Activated T-cell treated with anti-CD3 and anti-CD28 coated beads, Interleukin-2, amount 50 U/mL, for 24 hours (primary cell): ENCODE results near the gene MCM6.
"Not testable (repeated sequence)": the region's sequence is repeated elsewhere in the genome, so short reads cannot be mapped to it uniquely, and the experiment has no call there.

Source experiments
- DNase-seq: peaks from one replicate; pipeline ENCODE4 v3.0.0-alpha.2; 2020
- H3K27ac Mint-ChIP-seq: 2 replicates; pipeline ENCODE4 v1.8.0; 2020; ENCODE audit warnings: mild to moderate bottlenecking, mixed read lengths
- H3K27me3 Mint-ChIP-seq: 2 replicates; pipeline ENCODE4 v1.8.0; 2020; ENCODE audit warnings: mixed read lengths
- H3K36me3 Mint-ChIP-seq: 2 replicates; pipeline ENCODE4 v1.8.0; 2020; ENCODE audit warnings: low read depth, mixed read lengths
- H3K4me1 Mint-ChIP-seq: 2 replicates; pipeline ENCODE4 v1.8.0; 2020; ENCODE audit warnings: low read depth, mixed read lengths
- H3K4me3 Mint-ChIP-seq: 2 replicates; pipeline ENCODE4 v1.8.0; 2020; ENCODE audit warnings: mild to moderate bottlenecking, moderate library complexity, mixed read lengths
- H3K9me3 Mint-ChIP-seq: 2 replicates; pipeline ENCODE4 v1.8.0; 2020; ENCODE audit warnings: mixed read lengths

Gene MCM6

DNA sequence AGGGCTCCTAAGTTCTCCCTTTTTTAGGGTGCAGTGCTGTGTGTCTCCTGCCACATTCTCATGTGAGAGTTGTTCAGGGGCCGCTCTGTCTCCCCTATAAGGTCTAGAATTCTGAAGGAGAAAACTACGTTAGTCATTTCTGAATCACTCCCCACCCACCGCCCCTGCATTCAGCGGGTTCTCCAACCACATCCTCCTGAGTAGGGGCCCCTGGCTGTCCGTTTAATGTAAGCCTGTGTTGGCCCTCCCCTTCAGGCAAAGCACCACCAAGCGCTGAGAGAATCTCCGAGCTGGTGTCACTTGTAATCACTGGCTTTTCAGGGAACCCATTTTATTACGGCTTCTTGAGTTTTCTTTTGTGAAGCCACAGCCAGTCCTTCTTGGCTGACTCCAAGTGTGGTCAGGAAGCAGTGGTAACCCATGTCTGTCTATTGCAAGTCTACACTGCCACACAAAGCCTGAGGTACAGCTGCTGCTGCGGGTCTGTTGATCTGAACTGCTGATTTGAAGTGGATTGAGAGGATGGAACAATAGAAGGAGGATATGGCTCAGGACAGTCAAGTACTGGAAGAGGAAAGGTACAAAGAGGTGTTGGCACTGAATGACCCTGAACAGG, 56.1 kb downstream of the MCM6 start:
- Mint-ChIP-seq H3K9me3 (peaks cover 13% of the 10 kb centered on the region), H3K4me3 (peak overlapping the region; percentile 72), H3K27ac (peak overlapping the region; percentile 80), H3K36me3 (peaks cover 23% of the 10 kb centered on the region), H3K4me1 (peaks cover 64% of the 10 kb centered on the region), H3K27me3 (no peaks in the 10 kb centered on the region)
- DNase-seq, result peak; percentile 84

DNA sequence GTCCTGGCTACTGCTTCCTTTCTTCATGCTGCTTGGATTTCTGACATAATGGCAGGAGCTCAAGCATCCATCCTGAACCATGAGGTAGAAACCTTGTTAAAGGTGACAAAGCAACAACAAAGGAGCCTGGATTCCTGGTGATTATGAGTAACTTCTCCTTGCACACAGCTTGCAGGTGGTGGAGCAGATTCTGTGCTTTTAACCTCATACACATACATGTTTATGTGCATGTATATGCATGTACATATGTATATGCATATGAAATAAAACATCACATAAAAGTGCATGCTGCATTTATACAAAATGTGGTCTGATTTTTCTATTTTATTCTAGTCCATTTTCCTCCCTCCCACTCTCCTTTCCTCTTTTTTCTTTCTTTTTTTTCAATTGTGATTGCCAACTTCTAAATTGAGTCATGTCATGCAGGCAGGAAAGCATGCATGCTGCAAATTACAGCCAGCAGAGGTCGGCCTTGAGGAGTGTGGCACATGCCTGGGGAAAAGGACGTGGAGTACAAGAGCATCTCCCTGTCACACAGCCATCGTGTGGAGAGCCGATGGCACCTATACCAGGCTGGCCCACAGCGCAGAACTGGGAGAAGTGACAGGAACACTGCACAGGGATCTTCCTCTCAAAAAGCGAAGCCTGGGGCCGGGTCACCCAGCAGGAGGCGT, 57.2 kb downstream of the MCM6 start:
- Mint-ChIP-seq H3K27me3 (no peaks in the 10 kb centered on the region), H3K4me3 (no peak overlapping the region), H3K9me3 (peaks cover 13% of the 10 kb centered on the region), H3K36me3 (peaks cover 23% of the 10 kb centered on the region), H3K27ac (peak overlapping the region; percentile 80), H3K4me1 (peaks cover 68% of the 10 kb centered on the region)
- DNase-seq, result peak; percentile 64

DNA sequence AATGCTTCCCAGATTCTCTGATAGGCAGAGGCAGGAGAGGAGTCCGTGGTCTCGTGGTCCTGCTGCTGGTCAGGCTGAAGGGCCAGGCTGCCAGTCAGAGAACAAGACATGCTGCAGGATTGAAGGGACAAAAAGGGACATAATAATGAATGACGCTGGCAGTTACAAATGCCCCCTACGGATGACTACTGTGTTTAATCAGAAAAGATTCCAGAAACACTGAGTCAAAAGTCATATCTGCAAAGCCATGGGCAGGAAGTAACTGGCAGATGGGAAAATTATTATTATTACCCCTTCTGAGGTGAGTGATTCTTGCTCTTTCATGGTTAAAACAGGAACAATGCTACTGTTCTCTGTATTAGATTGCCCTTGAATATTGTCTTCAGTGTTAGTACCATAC, 58.3 kb downstream of the MCM6 start:
- Mint-ChIP-seq H3K4me1 (peaks cover 60% of the 10 kb centered on the region), H3K36me3 (peaks cover 14% of the 10 kb centered on the region), H3K27me3 (no peaks in the 10 kb centered on the region), H3K27ac (no peak overlapping the region), H3K9me3 (peaks cover 11% of the 10 kb centered on the region), H3K4me3 (no peak overlapping the region)
- DNase-seq, result no peak

DNA sequence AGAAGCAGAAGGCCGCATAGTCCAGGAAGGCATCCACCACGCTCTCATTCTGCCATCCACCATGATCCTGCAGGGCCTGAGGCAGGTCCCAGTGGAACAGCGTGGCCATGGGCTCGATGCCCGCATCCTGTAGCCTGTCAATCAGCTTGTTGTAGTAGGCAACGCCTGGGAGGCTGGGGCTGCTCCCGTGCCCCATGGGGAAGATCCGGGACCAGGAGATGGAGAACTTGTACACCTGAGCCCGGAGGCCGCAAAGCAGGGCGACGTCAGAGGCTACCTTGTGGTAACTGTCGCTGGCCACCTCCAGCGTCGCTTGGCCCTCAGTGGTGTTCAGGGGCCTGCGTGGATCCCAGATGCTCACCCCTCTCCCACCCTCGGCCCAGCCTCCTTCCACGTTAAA, 58.8 kb downstream of the MCM6 start:
- H3K36me3 Mint-ChIP-seq, result peaks cover 9% of the 10 kb centered on the region
- no peaks in the 10 kb centered on the region for H3K27me3 Mint-ChIP-seq
- peaks cover 7% of the 10 kb centered on the region for H3K9me3 Mint-ChIP-seq
- H3K4me1 Mint-ChIP-seq, result peaks cover 60% of the 10 kb centered on the region
- no peak overlapping the region for H3K4me3 Mint-ChIP-seq
- H3K27ac Mint-ChIP-seq, result no peak overlapping the region
- peak; percentile 16 for DNase-seq

GRCh38 chr2:135815269-135815668, 61.0 kb downstream of the MCM6 start:
- H3K27me3 Mint-ChIP-seq, result no peaks in the 10 kb centered on the region
- H3K36me3 Mint-ChIP-seq, result no peaks in the 10 kb centered on the region
- H3K4me3 Mint-ChIP-seq, result peak overlapping the region; percentile 13
- peaks cover 43% of the 10 kb centered on the region for H3K4me1 Mint-ChIP-seq
- no peak for DNase-seq
- peaks cover 3% of the 10 kb centered on the region for H3K9me3 Mint-ChIP-seq
- peak overlapping the region; percentile 82 for H3K27ac Mint-ChIP-seq

GRCh38 chr2:135812907-135813511, 63.2 kb downstream of the MCM6 start:
- H3K27ac Mint-ChIP-seq, result no peak overlapping the region
- H3K9me3 Mint-ChIP-seq, result peaks cover 3% of the 10 kb centered on the region
- H3K4me3 Mint-ChIP-seq, result no peak overlapping the region
- no peaks in the 10 kb centered on the region for H3K27me3 Mint-ChIP-seq
- H3K36me3 Mint-ChIP-seq, result no peaks in the 10 kb centered on the region
- peaks cover 23% of the 10 kb centered on the region for H3K4me1 Mint-ChIP-seq
- no peak for DNase-seq

DNA sequence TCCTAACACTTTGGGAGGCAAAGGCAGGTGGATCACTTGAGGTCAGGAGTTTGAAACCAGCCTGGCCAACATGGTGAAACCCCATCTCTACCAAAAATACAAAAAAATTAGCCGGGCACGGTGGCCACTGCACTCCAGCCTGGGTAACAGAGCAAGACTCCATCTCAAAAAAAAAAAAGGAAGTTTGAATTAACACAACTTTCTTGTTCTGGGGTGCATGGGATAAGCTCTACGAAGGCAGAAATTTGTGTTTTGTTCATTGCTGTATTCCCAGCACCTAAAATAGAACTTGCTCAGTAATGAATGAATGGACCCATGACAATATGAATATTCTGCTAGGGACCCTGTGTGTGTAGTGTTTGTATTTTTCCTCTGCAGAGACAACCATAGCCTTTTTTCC, 68.4 kb downstream of the MCM6 start:
- not testable (repeated sequence) for H3K27ac Mint-ChIP-seq

DNA sequence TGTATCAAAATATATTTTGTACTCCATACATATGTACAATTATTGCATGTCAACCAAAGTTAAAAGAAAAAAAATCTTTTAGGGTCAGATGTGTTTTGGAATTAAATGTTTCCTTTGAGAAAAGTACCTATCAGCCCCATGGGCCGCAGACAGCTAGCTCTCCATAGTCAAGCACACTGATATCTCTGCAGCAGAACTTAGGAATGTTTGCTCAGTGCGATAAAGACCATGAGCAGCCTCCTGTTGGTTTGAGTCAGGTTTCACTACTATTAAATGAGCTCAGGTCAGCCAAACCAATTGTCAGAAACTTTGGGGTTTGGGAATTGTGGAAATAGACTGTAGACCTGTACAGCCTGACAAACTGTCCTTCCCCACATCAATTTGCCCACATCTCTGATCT, 73.0 kb downstream of the MCM6 start:
- no peak for DNase-seq
- Mint-ChIP-seq H3K27me3 (no peaks in the 10 kb centered on the region), H3K9me3 (peaks cover 18% of the 10 kb centered on the region), H3K36me3 (peaks cover 17% of the 10 kb centered on the region), H3K4me1 (peaks cover 2% of the 10 kb centered on the region), H3K4me3 (no peak overlapping the region), H3K27ac (no peak overlapping the region)

More for the DNA sequence above, 68.4 kb downstream of the MCM6 start:
- not testable (repeated sequence) for H3K9me3 Mint-ChIP-seq, H3K27me3 Mint-ChIP-seq, DNase-seq, H3K36me3 Mint-ChIP-seq, H3K4me1 Mint-ChIP-seq, H3K4me3 Mint-ChIP-seq

DNA sequence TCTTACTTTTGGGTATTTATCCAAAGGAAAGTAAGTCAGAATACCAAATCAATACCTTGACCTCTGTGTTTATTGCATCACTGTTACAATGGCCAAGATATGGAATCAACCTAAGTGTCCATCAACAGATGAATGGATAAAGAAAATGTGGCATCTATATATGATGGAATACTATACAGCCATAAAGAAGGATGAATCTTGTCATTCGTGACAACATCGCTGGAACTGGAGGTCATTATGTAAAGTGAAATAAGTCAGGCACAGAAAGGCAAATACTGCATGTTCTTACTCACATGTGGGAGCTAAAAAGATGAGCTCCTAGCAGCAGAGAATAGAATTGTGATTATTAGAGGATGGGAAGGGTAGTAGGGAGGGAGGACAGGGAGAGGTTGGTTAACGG, 73.9 kb downstream of the MCM6 start:
- no peak for DNase-seq
- Mint-ChIP-seq H3K27me3 (no peaks in the 10 kb centered on the region), H3K4me3 (no peak overlapping the region), H3K36me3 (peaks cover 17% of the 10 kb centered on the region), H3K4me1 (peaks cover 7% of the 10 kb centered on the region), H3K27ac (no peak overlapping the region), H3K9me3 (peaks cover 18% of the 10 kb centered on the region)

GRCh38 chr2:135800513-135801460, 75.5 kb downstream of the MCM6 start:
- DNase-seq, result no peak

GRCh38 chr2:135799738-135800137, 76.5 kb downstream of the MCM6 start:
- no peaks in the 10 kb centered on the region for H3K27me3 Mint-ChIP-seq
- H3K36me3 Mint-ChIP-seq, result peaks cover 17% of the 10 kb centered on the region
- H3K4me3 Mint-ChIP-seq, result no peak overlapping the region
- H3K27ac Mint-ChIP-seq, result no peak overlapping the region
- no peak for DNase-seq
- H3K4me1 Mint-ChIP-seq, result peaks cover 11% of the 10 kb centered on the region
- H3K9me3 Mint-ChIP-seq, result peaks cover 18% of the 10 kb centered on the region

More at GRCh38 chr2:135800513-135801460, 75.5 kb downstream of the MCM6 start:
- Mint-ChIP-seq H3K4me1 (peaks cover 7% of the 10 kb centered on the region), H3K27ac (no peak overlapping the region), H3K4me3 (no peak overlapping the region), H3K9me3 (peaks cover 18% of the 10 kb centered on the region), H3K27me3 (no peaks in the 10 kb centered on the region), H3K36me3 (peaks cover 17% of the 10 kb centered on the region)

DNA sequence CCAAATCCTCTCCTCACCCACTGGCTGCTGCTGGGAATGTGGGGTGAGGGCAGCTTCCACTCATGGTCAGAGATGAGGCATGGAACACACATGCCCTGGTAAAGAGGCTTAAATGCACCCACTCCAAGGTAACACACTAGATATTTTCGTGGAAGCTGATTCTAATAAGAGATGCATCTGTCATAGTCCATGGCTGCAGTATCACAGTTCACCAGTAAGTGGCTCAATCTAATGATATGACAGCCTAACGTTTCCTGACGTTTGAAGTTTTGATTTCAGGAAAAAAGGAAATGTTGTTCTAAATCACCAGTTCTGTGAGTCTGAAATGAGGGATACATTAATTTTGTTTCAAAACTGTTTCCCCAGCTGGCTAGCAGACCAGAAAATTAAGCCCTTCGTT, 77.5 kb downstream of the MCM6 start:
- no peak for DNase-seq
- Mint-ChIP-seq H3K9me3 (peaks cover 18% of the 10 kb centered on the region), H3K4me3 (no peak overlapping the region), H3K4me1 (peaks cover 15% of the 10 kb centered on the region), H3K27ac (no peak overlapping the region), H3K36me3 (peaks cover 17% of the 10 kb centered on the region), H3K27me3 (no peaks in the 10 kb centered on the region)

GRCh38 chr2:135798275-135798705, 78.0 kb downstream of the MCM6 start:
- Mint-ChIP-seq H3K4me1 (peaks cover 17% of the 10 kb centered on the region), H3K27ac (no peak overlapping the region), H3K36me3 (peaks cover 17% of the 10 kb centered on the region), H3K9me3 (peaks cover 18% of the 10 kb centered on the region), H3K27me3 (no peaks in the 10 kb centered on the region), H3K4me3 (no peak overlapping the region)
- DNase-seq, result no peak

- H3K27me3 Mint-ChIP-seq, result no peaks in the 10 kb centered on the region
- no peak overlapping the region for H3K4me3 Mint-ChIP-seq
- peak; percentile 83 for DNase-seq
- H3K9me3 Mint-ChIP-seq, result peaks cover 18% of the 10 kb centered on the region
- peaks cover 22% of the 10 kb centered on the region for H3K4me1 Mint-ChIP-seq
- H3K27ac Mint-ChIP-seq, result no peak overlapping the region
- H3K36me3 Mint-ChIP-seq, result peaks cover 17% of the 10 kb centered on the region
These were observed 78.6 kb downstream of the MCM6 start for GRCh38 chr2:135797497-135798274.
